H1 (cell line): ENCODE data around the gene UBE2V1. TPM values are rescaled to one million over a fixed set of nuclear protein-coding genes. Genes with fewer than 3 reads are reported as not detected.

Source experiments
- CTCF ChIA-PET: fragments of 300-600 bp; sonication (Branson Sonifier 250); formaldehyde crosslinking; loops from one replicate; lab custom pipeline; 2021; ENCODE audit not compliant: partially characterized antibody; lab: Charles Lee
- POLR2A ChIA-PET: fragments of 300-600 bp; sonication (Branson Sonifier 250); formaldehyde crosslinking; loops from one replicate; lab custom pipeline; 2021; ENCODE audit warnings: inconsistent platforms; ENCODE audit not compliant: partially characterized antibody; lab: Charles Lee
- DNase-seq, 2 experiments: peaks; one replicate each; pipeline versions ENCODE4 v3.0.0 to v3.0.0-alpha.2; 2010 to 2022; ENCODE audit warnings: low spot score in 2 of 2, low read depth in 1 of 2, mixed read lengths in 1 of 2
- FAIRE-seq: peaks from 2 replicates; lab custom pipeline; 2011; peaks lifted over from hg19 to GRCh38; lab: Jason Lieb, UNC
- H2AFZ ChIP-seq: 2 replicates; pipeline ENCODE4 v1.8.1; 2012; ENCODE audit warnings: low read length, inconsistent platforms
- H2AK5ac ChIP-seq: 2 replicates; pipeline ENCODE4 v1.6.1; 2013; ENCODE audit warnings: low read depth, low read length
- H2BK120ac ChIP-seq: replicated peaks from 2 replicates; pipeline ENCODE3; 2013; ENCODE audit warnings: low read depth, low read length, inconsistent platforms
- H2BK12ac ChIP-seq: 2 replicates; pipeline ENCODE4 v1.6.1; 2013; ENCODE audit warnings: low read depth, low read length
- H2BK15ac ChIP-seq: 2 replicates; pipeline ENCODE4 v1.6.1; 2013; ENCODE audit warnings: low read length
- H2BK20ac ChIP-seq: 2 replicates; pipeline ENCODE4 v1.6.1; 2013; ENCODE audit warnings: low read length
- H2BK5ac ChIP-seq: 2 replicates; pipeline ENCODE4 v1.6.1; 2013; ENCODE audit warnings: low read depth, low read length
- H3K14ac ChIP-seq: 2 replicates; pipeline ENCODE4 v1.6.1; 2013; ENCODE audit warnings: inconsistent platforms; ENCODE audit not compliant: insufficient read length
- H3K18ac ChIP-seq: 2 replicates; pipeline ENCODE4 v1.6.1; 2013; ENCODE audit warnings: low read length; ENCODE audit errors: extremely low read depth
- H3K23ac ChIP-seq: 2 replicates; pipeline ENCODE4 v1.6.1; 2013; ENCODE audit warnings: inconsistent platforms; ENCODE audit not compliant: insufficient read length
- H3K23me2 ChIP-seq: 2 replicates; pipeline ENCODE4 v1.6.1; 2013; ENCODE audit warnings: low read depth, low read length
- H3K27ac ChIP-seq: 2 replicates; pipeline ENCODE4 v1.6.1; 2011; ENCODE audit warnings: low read depth, low read length, inconsistent platforms
- H3K27me3 ChIP-seq, 4 experiments: replicated peaks in 1 of 4; 1 replicate in 1 of 4; 2 replicates in 3 of 4; pipeline versions ENCODE4 v1.6.1 to v1.8.1; 2011 to 2013; ENCODE audit warnings: low read length in 3 of 4, mild to moderate bottlenecking in 3 of 4, inconsistent platforms in 2 of 4, mixed read lengths in 2 of 4, moderate library complexity in 1 of 4; ENCODE audit not compliant: control insufficient read depth in 3 of 4, insufficient read depth in 3 of 4; ENCODE audit errors: extremely low read depth in 1 of 4
- H3K36me3 ChIP-seq, 4 experiments: 2 replicates each; pipeline versions ENCODE4 v1.6.1 to v1.8.1; 2011 to 2013; ENCODE audit warnings: mild to moderate bottlenecking in 4 of 4, low read length in 3 of 4, moderate library complexity in 2 of 4, control low read depth in 1 of 4, inconsistent platforms in 1 of 4; ENCODE audit not compliant: insufficient read depth in 4 of 4, control insufficient read depth in 2 of 4
- H3K4ac ChIP-seq: replicated peaks from 2 replicates; pipeline ENCODE3; 2013; ENCODE audit warnings: low read length, low read depth, mixed read lengths, inconsistent platforms; ENCODE audit not compliant: insufficient read length
- H3K4me1 ChIP-seq, 4 experiments: replicated peaks in 1 of 4; 1 replicate in 1 of 4; 2 replicates in 3 of 4; pipeline versions ENCODE4 v1.6.1 to v1.8.1; 2011 to 2013; ENCODE audit warnings: low read length in 3 of 4, inconsistent platforms in 2 of 4, mixed read lengths in 1 of 4; ENCODE audit not compliant: insufficient read depth in 4 of 4, control insufficient read depth in 3 of 4
- H3K4me2 ChIP-seq, 2 experiments: 2 replicates each; pipeline versions ENCODE4 v1.6.1 to v1.8.1; 2011 to 2013; ENCODE audit warnings: low read depth in 2 of 2, low read length in 2 of 2, control low read depth in 1 of 2, inconsistent platforms in 1 of 2, mild to moderate bottlenecking in 1 of 2; ENCODE audit not compliant: insufficient read depth in 1 of 2
- H3K4me3 ChIP-seq, 4 experiments: fragments of 200-600, 300-600 bp in 1 of 4; sonication (generic), shearing (Covaris generic), sonication (Bioruptor Twin) in 1 of 4; 2 replicates each; pipeline versions ENCODE4 v1.5.1 to v1.8.1; 2011 to 2016; ENCODE audit warnings: low read length in 4 of 4, low read depth in 3 of 4, control low read depth in 2 of 4, inconsistent platforms in 2 of 4, mild to moderate bottlenecking in 2 of 4, mixed read lengths in 1 of 4, moderate library complexity in 1 of 4; ENCODE audit not compliant: insufficient read depth in 2 of 4; ENCODE audit errors: extremely low read depth in 1 of 4
- H3K56ac ChIP-seq: replicated peaks from 2 replicates; pipeline ENCODE3; 2013; ENCODE audit warnings: low read depth, mild to moderate bottlenecking, mixed read lengths, low read length, inconsistent platforms; ENCODE audit not compliant: insufficient read length
- H3K79me1 ChIP-seq: 2 replicates; pipeline ENCODE4 v1.6.1; 2013; ENCODE audit warnings: low read depth, low read length, control low read depth
- H3K79me2 ChIP-seq, 2 experiments: 2 replicates each; pipeline versions ENCODE4 v1.6.1 to v1.8.1; 2012 to 2013; ENCODE audit warnings: low read length in 2 of 2, mild to moderate bottlenecking in 2 of 2, inconsistent platforms in 1 of 2; ENCODE audit not compliant: insufficient read depth in 2 of 2, control insufficient read depth in 1 of 2
- H3K9ac ChIP-seq, 4 experiments: replicated peaks in 1 of 4; 1 replicate in 1 of 4; 2 replicates in 3 of 4; pipeline versions ENCODE4 v1.6.1 to v1.8.1; 2011 to 2013; ENCODE audit warnings: low read depth in 3 of 4, low read length in 3 of 4, control low read depth in 2 of 4, mild to moderate bottlenecking in 2 of 4, moderate library complexity in 2 of 4, inconsistent platforms in 1 of 4; ENCODE audit errors: extremely low read depth in 1 of 4
- H3K9me3 ChIP-seq, 2 experiments: 2 replicates each; pipeline versions ENCODE4 v1.6.1 to v1.8.1; 2012 to 2013; ENCODE audit warnings: mild to moderate bottlenecking in 2 of 2, moderate library complexity in 2 of 2, control low read depth in 1 of 2, inconsistent platforms in 1 of 2, low read depth in 1 of 2, low read length in 1 of 2, mixed read lengths in 1 of 2; ENCODE audit not compliant: insufficient read depth in 2 of 2
- H4K20me1 ChIP-seq, 2 experiments: replicated peaks in 1 of 2; 2 replicates each; pipeline versions ENCODE3 to v1.8.1; 2011 to 2013; ENCODE audit warnings: inconsistent platforms in 2 of 2, low read length in 2 of 2, mild to moderate bottlenecking in 1 of 2; ENCODE audit not compliant: insufficient read depth in 2 of 2, control insufficient read depth in 1 of 2
- H4K5ac ChIP-seq: 2 replicates; pipeline ENCODE4 v1.6.1; 2013; ENCODE audit warnings: low read length, low read depth, mixed read lengths, inconsistent platforms; ENCODE audit not compliant: insufficient read length
- H4K8ac ChIP-seq: 2 replicates; pipeline ENCODE4 v1.8.0; 2013; ENCODE audit warnings: mild to moderate bottlenecking, moderate library complexity, low read length, inconsistent platforms; ENCODE audit not compliant: insufficient read depth; ENCODE audit errors: extremely low read depth
- H4K91ac ChIP-seq: replicated peaks from 2 replicates; pipeline ENCODE3; 2013; ENCODE audit warnings: low read length, mixed read lengths, inconsistent platforms; ENCODE audit not compliant: insufficient read length
- NANOG ChIP-seq: IDR thresholded peaks from 2 replicates; pipeline ENCODE4 v1.6.1; 2011; ENCODE audit warnings: low read length, low read depth, mild to moderate bottlenecking, inconsistent platforms; ENCODE audit not compliant: insufficient read depth, poor library complexity, severe bottlenecking
- WGBS, 2 experiments: shearing (Covaris generic) in 1 of 2; methylation state at CpG; one replicate each; pipeline versions ENCODE4 v1.1.6 to v1.1.7; 2013 to 2015; ENCODE audit warnings: low lambda C conversion rate in 2 of 2, mixed read lengths in 2 of 2, inconsistent platforms in 1 of 2, low coverage in 1 of 2, missing lambda C conversion rate in 1 of 2; ENCODE audit not compliant: insufficient replicate concordance in 2 of 2, insufficient coverage in 1 of 2, insufficient read length in 1 of 2; ENCODE audit errors: extremely low coverage in 1 of 2, missing lambda C conversion rate in 1 of 2; 5-methylcytosine and 5-hydroxymethylcytosine counted together
- polyA plus RNA-seq, 7 experiments: library from polyadenylated mRNA; depleted of rRNA in 3 of 7; stranded (reverse) in 5 of 7; unstranded in 2 of 7; fragments of >200 nt in 5 of 7; fragments of 200-250 nt in 2 of 7; gene quantifications; 1 replicate in 5 of 7; 2 replicates in 1 of 7; 4 replicates in 1 of 7; pipeline versions ENCODE4 v1.2.1 to v1.2.3, GENCODE V29; 2011 to 2013; ENCODE audit warnings: missing spikeins in 2 of 7, mixed read lengths in 2 of 7
- total RNA-seq: library from RNA; stranded (reverse); fragmentation: NEBNext Ultra II Directional; extraction: Animal tissue kit (Norgen Biotek cat#: 25700); gene quantifications from 2 replicates; pipeline ENCODE4 v1.2.1, GENCODE V29; 2021
- TF ChIP-seq, protein P1 (sequence below): IDR thresholded peaks from 2 replicates; pipeline ENCODE4 v1.6.1; 2012; ENCODE audit warnings: inconsistent platforms

UBE2V1 gene
- total and polyA plus RNA-seq, 2 of the 8 experiments (the other 6 are each of a cell fraction or from before 2014, with no cell fraction given) = 141 to 184 TPM

DNA sequence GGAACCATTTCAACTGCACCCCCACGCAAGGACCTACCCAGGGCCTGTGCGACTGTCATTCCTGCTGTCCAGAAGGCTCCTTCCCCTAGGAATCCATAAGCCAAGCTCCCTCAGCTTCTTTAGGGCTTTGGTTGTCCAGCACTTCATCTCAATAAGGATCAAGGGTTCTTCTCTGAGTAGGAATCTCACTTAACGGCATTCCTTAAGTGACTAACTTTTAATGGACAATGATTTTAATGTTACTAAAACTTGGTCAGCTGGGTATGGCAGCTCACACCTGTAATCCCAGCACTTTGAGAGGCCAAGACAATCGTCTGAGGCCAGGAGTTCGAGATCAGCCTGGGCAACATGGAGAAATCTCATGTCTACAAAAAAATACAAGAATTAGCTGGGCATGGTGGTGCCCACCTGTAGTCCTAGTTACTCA is 13.4 kb downstream of the UBE2V1 start:
- Histone ChIP-seq H2BK15ac (no peak overlapping the region), H3K56ac (no peak overlapping the region), H3K36me3 (peaks cover 9 to 32% (median 18%) of the 10 kb centered on the region in 4 experiments), H3K79me2 (peaks cover 14 to 88% of the 10 kb centered on the region in 2 experiments), H3K9ac (no peak overlapping the region), H2BK12ac (no peak overlapping the region), H3K23ac (no peak overlapping the region), H2BK5ac (no peak overlapping the region), H2BK20ac (no peak overlapping the region), H3K9me3 (no peaks in the 10 kb centered on the region), H2BK120ac (no peak overlapping the region), H4K8ac (no peak overlapping the region), H4K20me1 (peaks cover 10 to 20% of the 10 kb centered on the region in 2 experiments), H4K5ac (no peak overlapping the region), H3K4me1 (peaks cover 0 to 11% (median 8%) of the 10 kb centered on the region in 4 experiments; a peak in 5 of 7 replicates), H2AK5ac (no peak overlapping the region), H3K79me1 (peaks cover 11% of the 10 kb centered on the region), H4K91ac (no peak overlapping the region), H3K4ac (no peak overlapping the region), H2AFZ (no peak overlapping the region), H3K27ac (no peak overlapping the region), H3K4me3 (no peak overlapping the region), H3K4me2 (0 out of 4 replicates have a peak overlapping the region, but pooled peaks of 1 of the 2 experiments have one; percentile 7), H3K18ac (no peak overlapping the region), H3K27me3 (no peaks in the 10 kb centered on the region), H3K23me2 (no peaks in the 10 kb centered on the region), H3K14ac (no peak overlapping the region)
- FAIRE-seq = no peak
- POLR2A ChIA-PET = interaction anchor here (0.6 to 8.8 kb wide), 4 partner anchors 14 to 115 kb away, joined by 3 to 87 read pairs (median 4); partner anchors contain the start of gene UBE2V1
- DNase-seq = no peak
- CTCF ChIA-PET = interaction anchor here (0.8 to 6.0 kb wide), 11 partner anchors 9 to 120 kb away, joined by 3 to 32 read pairs (median 4); partner anchors contain the start of gene PEDS1
- TF ChIP-seq, protein P1, sequence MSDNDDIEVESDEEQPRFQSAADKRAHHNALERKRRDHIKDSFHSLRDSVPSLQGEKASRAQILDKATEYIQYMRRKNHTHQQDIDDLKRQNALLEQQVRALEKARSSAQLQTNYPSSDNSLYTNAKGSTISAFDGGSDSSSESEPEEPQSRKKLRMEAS = no peak
- peak; percentile 16 for TF ChIP-seq NANOG
- WGBS, 2 experiments = 67% methylated on average over 5 of the region's 5 CpGs; no CpG with 5 or more reads in 1 of the 2 experiments
